HCT116 (cell line): ENCODE results near the gene UBQLN1. TPM values are rescaled to one million over a fixed set of nuclear protein-coding genes. Genes with fewer than 3 reads are reported as not detected.

Experiments used
- ATAC-seq: fragments of 200-7000 bp; cut with Tn5 transposase; 2 replicates; pipeline ENCODE4 v1.9.1; 2020; ENCODE audit warnings: mild to moderate bottlenecking, moderate library complexity
- BruUV-seq: library from RNA; stranded (reverse); fragments of 400-500 nt; replicated peaks from 2 replicates; lab custom pipeline; 2021; lab: Mats Ljungman, UMichigan
- CTCF ChIA-PET: fragments of 300-600 bp; sonication (Branson Sonifier 250); formaldehyde crosslinking; loops from one replicate; lab custom pipeline; 2021; ENCODE audit warnings: antibody characterized with exemption; lab: Charles Lee
- POLR2A ChIA-PET: fragments of 300-600, 350-600 bp; sonication (Branson Sonifier 250); formaldehyde crosslinking; loops from one replicate; lab custom pipeline; 2021; ENCODE audit warnings: antibody characterized with exemption; lab: Charles Lee
- RAD21 ChIA-PET, 2 experiments: fragments of 300-600 bp; sonication (Branson Sonifier 250); formaldehyde crosslinking; loops; one replicate each; lab custom pipeline; 2023; ENCODE audit warnings: low total read pairs in 2 of 2; ENCODE audit not compliant: uncharacterized antibody in 2 of 2, unreplicated experiment in 2 of 2, low non-redundant PET in 1 of 2; lab: Charles Lee
- DNase-seq: peaks from one replicate; pipeline ENCODE4 v3.0.0-alpha.2; 2010; ENCODE audit warnings: low read depth, low spot score
- H2AFZ ChIP-seq: fragments of 200-600 bp; shearing (Covaris generic), sonication (generic); 2 replicates; pipeline ENCODE4 v1.6.1; 2017; ENCODE audit warnings: low read depth, mixed run types, mixed read lengths, antibody characterized with exemption, low read length; ENCODE audit not compliant: poor library complexity, severe bottlenecking
- H3K27ac ChIP-seq: 2 replicates; pipeline ENCODE4 v1.5.1; 2012; ENCODE audit warnings: low read depth, low read length
- H3K27me3 ChIP-seq: fragments of 200-600 bp; sonication (generic); 2 replicates; pipeline ENCODE4 v1.6.1; 2016; ENCODE audit warnings: mixed run types, low read length, mixed read lengths; ENCODE audit not compliant: insufficient read depth
- H3K36me3 ChIP-seq, 2 experiments: fragments of 200-500 bp in 1 of 2; fragments of 200-600 bp in 1 of 2; sonication (Bioruptor generic) in 1 of 2; sonication (generic) in 1 of 2; 2 replicates each; pipeline versions ENCODE4 v1.5.1 to v1.6.1; 2014 to 2016; ENCODE audit warnings: low read length in 2 of 2, inconsistent platforms in 1 of 2, mixed read lengths in 1 of 2, mixed run types in 1 of 2; ENCODE audit not compliant: insufficient read depth in 2 of 2, control insufficient read depth in 1 of 2
- H3K4me1 ChIP-seq, 2 experiments: fragments of 200-600 bp in 1 of 2; sonication (generic) in 1 of 2; 2 replicates each; pipeline versions ENCODE4 v1.5.1 to v1.6.1; 2012 to 2017; ENCODE audit warnings: low read length in 2 of 2, inconsistent platforms in 1 of 2, mild to moderate bottlenecking in 1 of 2, mixed read lengths in 1 of 2, mixed run types in 1 of 2, moderate library complexity in 1 of 2; ENCODE audit not compliant: insufficient read depth in 2 of 2, control insufficient read depth in 1 of 2
- H3K4me2 ChIP-seq: fragments of 200-600 bp; sonication (generic); 2 replicates; pipeline ENCODE4 v1.6.1; 2017; ENCODE audit warnings: mixed run types, low read length, mixed read lengths
- H3K4me3 ChIP-seq, 2 experiments: fragments of 200-600 bp in 1 of 2; sonication (generic) in 1 of 2; replicated peaks in 1 of 2; 2 replicates each; pipeline ENCODE4 v1.5.1; 2011 to 2016; ENCODE audit warnings: low read length in 2 of 2, control low read depth in 1 of 2, low read depth in 1 of 2, mild to moderate bottlenecking in 1 of 2, mixed read lengths in 1 of 2, mixed run types in 1 of 2
- H3K79me2 ChIP-seq: fragments of 200-600 bp; sonication (generic); 2 replicates; pipeline ENCODE4 v1.6.1; 2017; ENCODE audit warnings: mild to moderate bottlenecking, mixed run types, low read length, moderate library complexity, mixed read lengths; ENCODE audit not compliant: insufficient read depth
- H3K9ac ChIP-seq: fragments of 200-600 bp; sonication (generic); 2 replicates; pipeline ENCODE4 v1.6.1; 2016; ENCODE audit warnings: low read length, mixed read lengths
- H3K9me2 ChIP-seq: fragments of 200-600 bp; sonication (generic), shearing (Covaris generic); 2 replicates; pipeline ENCODE4 v1.6.1; 2017; ENCODE audit warnings: mixed run types, mild to moderate bottlenecking, moderate library complexity; ENCODE audit not compliant: insufficient read depth
- H3K9me3 ChIP-seq, 2 experiments: fragments of 200-500 bp in 1 of 2; fragments of 200-600 bp in 1 of 2; sonication (Bioruptor generic) in 1 of 2; sonication (generic) in 1 of 2; 2 replicates each; pipeline ENCODE4 v1.6.1; 2014 to 2017; ENCODE audit warnings: low read length in 2 of 2, mixed read lengths in 2 of 2, inconsistent platforms in 1 of 2, low read depth in 1 of 2, mild to moderate bottlenecking in 1 of 2, mixed run types in 1 of 2, moderate library complexity in 1 of 2; ENCODE audit not compliant: control insufficient read depth in 1 of 2, insufficient read depth in 1 of 2
- H4K20me1 ChIP-seq: fragments of 200-600 bp; sonication (generic), shearing (Covaris generic); 2 replicates; pipeline ENCODE4 v1.6.1; 2017; ENCODE audit warnings: mixed run types, mild to moderate bottlenecking, moderate library complexity; ENCODE audit not compliant: insufficient read depth
- ATF3 ChIP-seq: IDR thresholded peaks from 2 replicates; pipeline ENCODE4 v1.6.1; 2012
- EGR1 ChIP-seq: IDR thresholded peaks from 2 replicates; pipeline ENCODE4 v1.6.1; 2012; ENCODE audit warnings: low read depth
- ELF1 ChIP-seq: IDR thresholded peaks from 2 replicates; pipeline ENCODE4 v1.6.1; 2012; ENCODE audit warnings: low read depth, borderline replicate concordance
- EZH2 ChIP-seq: fragments of 200-600 bp; sonication (generic); IDR thresholded peaks from 2 replicates; pipeline ENCODE4 v1.6.1; 2017; ENCODE audit warnings: antibody characterized with exemption, mixed run types
- EZH2phosphoT487 ChIP-seq: fragments of 200-600 bp; IDR thresholded peaks from 2 replicates; pipeline ENCODE4 v1.6.1; 2018; ENCODE audit warnings: antibody characterized with exemption, borderline replicate concordance
- FOSL1 ChIP-seq: IDR thresholded peaks from 2 replicates; pipeline ENCODE4 v1.6.1; 2012; ENCODE audit warnings: low read depth
- JUND ChIP-seq: IDR thresholded peaks from 2 replicates; pipeline ENCODE4 v1.6.1; 2012
- REST ChIP-seq: IDR thresholded peaks from 2 replicates; pipeline ENCODE4 v1.6.1; 2012; ENCODE audit warnings: low read depth
- SIN3A ChIP-seq: IDR thresholded peaks from 2 replicates; pipeline ENCODE4 v1.6.1; 2012; ENCODE audit warnings: low read depth
- SRF ChIP-seq: IDR thresholded peaks from 2 replicates; pipeline ENCODE4 v1.6.1; 2012; ENCODE audit warnings: low read depth
- TCF7L2 ChIP-seq: IDR thresholded peaks from 2 replicates; pipeline ENCODE4 v1.7.0; 2011; ENCODE audit warnings: borderline replicate concordance, inconsistent platforms; ENCODE audit not compliant: insufficient read depth, insufficient read length; ENCODE audit errors: extremely low read depth
- YY1 ChIP-seq: IDR thresholded peaks from 2 replicates; pipeline ENCODE4 v1.6.1; 2011; ENCODE audit warnings: low read length, low read depth, moderate library complexity, mild to moderate bottlenecking; ENCODE audit not compliant: insufficient replicate concordance; ENCODE audit errors: extremely low read depth
- ZBTB33 ChIP-seq: IDR thresholded peaks from 2 replicates; pipeline ENCODE4 v1.6.1; 2011; ENCODE audit warnings: mild to moderate bottlenecking, low read length, moderate library complexity; ENCODE audit not compliant: insufficient replicate concordance; ENCODE audit errors: extremely low read depth
- ZFX ChIP-seq: fragments of 450-650 bp; IDR thresholded peaks from 2 replicates; pipeline ENCODE4 v1.6.1; 2017
- ZNF274 ChIP-seq: fragments of 200-500 bp; sonication (Bioruptor generic); IDR thresholded peaks from 2 replicates; pipeline ENCODE4 v1.6.1; 2014; ENCODE audit warnings: mild to moderate bottlenecking, low read depth, low read length, inconsistent platforms
- intact Hi-C: fragments of 100-400 bp; cut with micrococcal nuclease; formaldehyde crosslinking; loops from 2 replicates; pipeline ENCODE4 v1.10.0; 2022
- total RNA-seq: library from RNA; stranded (reverse); gene quantifications from one replicate; pipeline ENCODE4 v1.2.1, GENCODE V29; 2021; ENCODE audit not compliant: unreplicated experiment

Gene UBQLN1
- total RNA-seq, 1 experiment from 2014 or later = 128 TPM

- DNase-seq (no peak), ATAC-seq (no peak)
- H3K27me3 ChIP-seq = no peaks in the 10 kb centered on the region
- no peaks in the 10 kb centered on the region for H3K9me2 ChIP-seq
- H3K4me2 ChIP-seq = no peak overlapping the region
- no peak overlapping the region for H3K4me3 ChIP-seq
- H3K79me2 ChIP-seq = no peaks in the 10 kb centered on the region
- intact Hi-C loops = no loop called here
- H3K4me1 ChIP-seq = no peaks in the 10 kb centered on the region
- BruUV-seq = no TSS peak
- H3K36me3 ChIP-seq = no peaks in the 10 kb centered on the region
- peaks cover 4% of the 10 kb centered on the region; the same call in 1 of the 2 replicates for H4K20me1 ChIP-seq
- no peak for TF ChIP-seq ATF3
- peak; percentile 28 for TF ChIP-seq TCF7L2
- ChIA-PET CTCF (interaction anchor here (1.4 to 1.6 kb wide), 2 partner anchors 13 to 17 kb away, joined by 3 to 4 read pairs; no protein-coding TSS in a partner anchor), POLR2A (no interaction called here), RAD21 (no interaction called here)
- H2AFZ ChIP-seq = no peak overlapping the region
- H3K27ac ChIP-seq = no peak overlapping the region
- H3K9me3 ChIP-seq = no peaks in the 10 kb centered on the region
- no peak overlapping the region for H3K9ac ChIP-seq
Measured at GRCh38 chr9:83637389-83637788, 70.4 kb downstream of the UBQLN1 start.

GRCh38 chr9:83636813-83637212 lies 70.9 kb downstream of the UBQLN1 start:
- CTCF ChIA-PET = interaction anchor here (1.4 to 1.6 kb wide), 2 partner anchors 14 to 16 kb away, joined by 3 to 4 read pairs; no protein-coding TSS in a partner anchor

More at GRCh38 chr9:83636813-83637212, 70.9 kb downstream of the UBQLN1 start:
- Histone ChIP-seq H3K9me2 (no peaks in the 10 kb centered on the region), H3K27ac (no peak overlapping the region), H4K20me1 (peaks cover 4% of the 10 kb centered on the region; the same call in 1 of the 2 replicates), H3K4me1 (no peaks in the 10 kb centered on the region), H3K27me3 (no peaks in the 10 kb centered on the region), H2AFZ (no peak overlapping the region), H3K4me2 (no peak overlapping the region), H3K79me2 (no peaks in the 10 kb centered on the region), H3K9ac (no peak overlapping the region), H3K9me3 (no peaks in the 10 kb centered on the region), H3K36me3 (no peaks in the 10 kb centered on the region), H3K4me3 (no peak overlapping the region)
- POLR2A ChIA-PET = no interaction called here
- intact Hi-C loops = no loop called here
- TF ChIP-seq SIN3A (no peak), JUND (no peak), ELF1 (no peak), ZNF274 (no peak), EZH2phosphoT487 (no peak), EZH2 (no peak), SRF (no peak), FOSL1 (no peak), EGR1 (no peak), REST (no peak), YY1 (no peak), ZFX (no peak), ZBTB33 (no peak)
- DNase-seq (no peak), ATAC-seq (no peak)
- no TSS peak for BruUV-seq
- RAD21 ChIA-PET = no interaction called here
